ENCODE results near the gene MICALL1.

GRCh38 chr22:37976547-37976946 is 70.5 kb downstream of the MICALL1 start:
- TF ChIP-seq CTCF (IDR thresholded peaks at IDR 0.05) (no peak), POLR2A (IDR thresholded peaks at IDR 0.05) (no peak)
